ENCODE data around the gene TBX20.

The TBX20 gene, protein sequence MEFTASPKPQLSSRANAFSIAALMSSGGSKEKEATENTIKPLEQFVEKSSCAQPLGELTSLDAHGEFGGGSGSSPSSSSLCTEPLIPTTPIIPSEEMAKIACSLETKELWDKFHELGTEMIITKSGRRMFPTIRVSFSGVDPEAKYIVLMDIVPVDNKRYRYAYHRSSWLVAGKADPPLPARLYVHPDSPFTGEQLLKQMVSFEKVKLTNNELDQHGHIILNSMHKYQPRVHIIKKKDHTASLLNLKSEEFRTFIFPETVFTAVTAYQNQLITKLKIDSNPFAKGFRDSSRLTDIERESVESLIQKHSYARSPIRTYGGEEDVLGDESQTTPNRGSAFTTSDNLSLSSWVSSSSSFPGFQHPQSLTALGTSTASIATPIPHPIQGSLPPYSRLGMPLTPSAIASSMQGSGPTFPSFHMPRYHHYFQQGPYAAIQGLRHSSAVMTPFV

DNA sequence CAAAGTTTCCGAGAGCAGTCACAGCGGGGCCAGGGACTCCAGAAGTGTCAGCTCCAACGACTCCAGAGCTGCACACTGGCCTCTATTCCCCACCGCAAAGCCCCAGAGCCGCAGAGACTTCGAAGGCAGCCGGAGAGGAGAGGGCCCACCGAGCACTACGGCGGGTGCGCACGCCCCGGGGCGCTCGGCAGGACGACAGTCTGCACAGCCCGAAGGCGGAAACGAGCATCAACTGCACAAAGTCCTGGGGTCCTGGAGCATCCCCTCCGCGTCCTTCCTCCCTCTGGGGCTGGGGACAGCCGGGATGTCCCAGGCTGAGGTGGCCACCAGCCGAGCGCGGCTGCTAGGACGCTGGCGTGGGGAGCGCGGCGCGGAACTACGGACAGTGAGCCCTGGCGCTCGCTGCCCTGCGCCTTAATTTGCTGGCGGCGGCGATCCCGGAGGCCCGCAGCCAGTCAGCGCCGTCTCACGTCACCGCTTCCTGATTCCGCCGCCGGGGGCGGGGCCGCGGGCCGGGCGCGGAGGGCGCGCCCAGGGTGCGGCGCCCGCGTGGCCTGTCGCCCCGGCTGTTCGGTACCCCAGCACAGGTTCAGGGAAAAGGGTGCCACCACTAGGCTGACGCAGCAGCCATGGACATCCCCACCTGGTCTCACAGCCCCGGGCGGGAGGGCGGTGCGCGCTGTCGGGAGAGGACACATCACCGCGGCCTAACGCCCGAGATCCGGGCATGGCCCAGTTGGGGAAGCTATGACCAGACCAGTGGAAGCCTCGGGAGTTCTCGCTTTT, at the start of gene TBX20:
Gene TBX20 (minus strand): TSS at position 391 of the 786 bp plus-strand sequence. CDS start 480 bp downstream, outside the sequence.
- H3K4me3 ChIP-seq (replicated peaks; ENCODE audit: low read depth, low read length) = peak within 1 kb of the TSS; percentile 91
- no peak for TF ChIP-seq CTCF (IDR thresholded peaks at IDR 0.05; ENCODE audit: low read length, missing control alignments)
- DNase-seq (ENCODE audit: low read depth) = peak; percentile 87

DNA sequence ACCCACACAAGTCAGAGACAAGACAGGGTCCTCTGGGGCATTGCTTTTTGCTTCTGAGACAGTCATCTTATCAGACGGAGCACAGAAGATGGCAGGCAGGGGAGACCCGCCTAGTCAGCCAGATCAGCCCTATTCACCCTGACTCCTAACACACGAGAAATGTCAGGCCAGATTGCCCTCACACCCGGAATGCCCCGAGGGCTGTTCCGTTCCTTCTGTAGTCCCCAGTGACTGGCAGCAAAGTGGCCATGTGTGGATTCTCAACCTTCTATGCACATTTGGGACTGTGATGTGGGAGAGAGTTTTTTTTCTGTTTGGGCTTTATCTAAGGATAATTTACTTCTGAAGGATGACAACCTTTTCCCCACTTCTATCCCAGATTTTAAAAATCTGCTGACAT, 35.5 kb upstream of the TBX20 start:
- no peak overlapping the region for H3K4me3 ChIP-seq (replicated peaks; ENCODE audit: low read depth, low read length)
- TF ChIP-seq CTCF (IDR thresholded peaks at IDR 0.05; ENCODE audit: low read length, missing control alignments) = no peak
- DNase-seq (ENCODE audit: low read depth) = no peak

GRCh38 chr7:35286986-35287385, 33.1 kb upstream of the TBX20 start:
- TF ChIP-seq CTCF (IDR thresholded peaks at IDR 0.05; ENCODE audit: low read length, missing control alignments) = no peak
- DNase-seq (ENCODE audit: low read depth) = peak; percentile 52
- H3K4me3 ChIP-seq (replicated peaks; ENCODE audit: low read depth, low read length) = no peak overlapping the region

DNA sequence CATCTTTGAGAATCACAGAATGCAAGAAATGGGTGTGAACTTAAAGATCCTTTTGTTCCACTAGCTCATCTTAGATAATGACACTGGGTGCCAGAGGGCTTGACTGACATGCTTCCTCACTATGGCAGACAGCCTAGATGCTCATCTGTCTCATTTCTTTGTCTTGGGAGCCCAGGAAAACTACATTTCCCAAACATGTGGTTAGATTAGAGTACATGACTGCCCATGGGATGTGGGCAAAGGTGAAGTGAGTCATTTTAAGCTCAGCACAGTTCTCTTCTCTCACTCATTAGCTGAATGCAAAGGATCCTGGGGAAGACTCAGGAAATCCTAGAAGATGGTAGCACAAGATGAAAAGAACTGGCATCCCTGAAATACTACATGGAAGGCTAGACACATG, 32.5 kb upstream of the TBX20 start:
- no peak for TF ChIP-seq CTCF (IDR thresholded peaks at IDR 0.05; ENCODE audit: low read length, missing control alignments)
- DNase-seq (ENCODE audit: low read depth) = peak; percentile 54
- no peak overlapping the region for H3K4me3 ChIP-seq (replicated peaks; ENCODE audit: low read depth, low read length)

- peak; percentile 2 for DNase-seq (ENCODE audit: low read depth)
- TF ChIP-seq CTCF (IDR thresholded peaks at IDR 0.05; ENCODE audit: low read length, missing control alignments) = no peak
- no peak overlapping the region for H3K4me3 ChIP-seq (replicated peaks; ENCODE audit: low read depth, low read length)
Observed at GRCh38 chr7:35285799-35286198, 31.9 kb upstream of the TBX20 start.

GRCh38 chr7:35280902-35281301, 27.0 kb upstream of the TBX20 start:
- no peak overlapping the region for H3K4me3 ChIP-seq (replicated peaks; ENCODE audit: low read depth, low read length)
- no peak for TF ChIP-seq CTCF (IDR thresholded peaks at IDR 0.05; ENCODE audit: low read length, missing control alignments)
- DNase-seq (ENCODE audit: low read depth) = no peak

All from fibroblast of pulmonary artery (primary cell).